ENCODE results near the gene PCNA. TPM values are rescaled to one million over a fixed set of nuclear protein-coding genes. Genes with fewer than 3 reads are reported as not detected.

The PCNA gene
- total RNA-seq (10 to 100 TPM in 3 of 5 donors, 1 to 10 TPM in 1, under 1 TPM in 1; 0.87 to 77.5 (median 21.4) TPM), polyA plus RNA-seq (10 to 100 TPM; 77.9 to 82.3 (median 78.2) TPM)
- long read RNA-seq, donor 1, transcript PCNA-201 (6 exons, 1,344 nt) = major isoform, 13 of 13 reads
- long read RNA-seq, donor 1, partial matches to known transcripts = 0 of 13 reads
- long read RNA-seq, donor 1, other reads (novel, unspliced or antisense) = 0 of 13 reads
- long read RNA-seq, donor 2, transcript PCNA-201 (6 exons, 1,344 nt) = major isoform, 13 of 14 reads
- long read RNA-seq, donor 2, partial matches to known transcripts = 0 of 14 reads
- long read RNA-seq, donor 2, other reads (novel, unspliced or antisense) = 0 of 14 reads
- long read RNA-seq, donor 3, transcript PCNA-201 (6 exons, 1,344 nt) = major isoform, 17 of 23 reads
- long read RNA-seq, donor 3, partial matches to known transcripts = 5 of 23 reads
- long read RNA-seq, donor 3, other reads (novel, unspliced or antisense) = 0 of 23 reads
- long read RNA-seq, donor 4, partial matches to known transcripts = 0 of 3 reads
- long read RNA-seq, donor 4, other reads (novel, unspliced or antisense) = 0 of 3 reads
- long read RNA-seq, donor 5, transcript PCNA-201 (6 exons, 1,344 nt) = major isoform, 22 of 24 reads
- long read RNA-seq, donor 5, partial matches to known transcripts = 0 of 24 reads
- long read RNA-seq, donor 5, other reads (novel, unspliced or antisense) = 0 of 24 reads
- long read RNA-seq, donor 6, transcript PCNA-201 (6 exons, 1,344 nt) = major isoform, 45 of 48 reads
- long read RNA-seq, donor 6, partial matches to known transcripts = 0 of 48 reads
- long read RNA-seq, donor 6, other reads (novel, unspliced or antisense) = 0 of 48 reads
- long read RNA-seq, donor 7, transcript PCNA-201 (6 exons, 1,344 nt) = major isoform, 21 of 22 reads
- long read RNA-seq, donor 7, partial matches to known transcripts = 0 of 22 reads
- long read RNA-seq, donor 7, other reads (novel, unspliced or antisense) = 0 of 22 reads
- long read RNA-seq, donor 8, transcript PCNA-201 (6 exons, 1,344 nt) = major isoform, 36 of 39 reads
- long read RNA-seq, donor 8, partial matches to known transcripts = 0 of 39 reads
- long read RNA-seq, donor 8, other reads (novel, unspliced or antisense) = 0 of 39 reads
- long read RNA-seq, donor 9, transcript PCNA-201 (6 exons, 1,344 nt) = major isoform, 14 of 32 reads
- long read RNA-seq, donor 9, partial matches to known transcripts = 17 of 32 reads
- long read RNA-seq, donor 9, other reads (novel, unspliced or antisense) = 0 of 32 reads
- long read RNA-seq, donor 10, transcript PCNA-201 (6 exons, 1,344 nt) = major isoform, 15 of 17 reads
- long read RNA-seq, donor 10, partial matches to known transcripts = 0 of 17 reads
- long read RNA-seq, donor 10, other reads (novel, unspliced or antisense) = 0 of 17 reads

GRCh38 chr20:5119435-5120184 is at the start of gene PCNA:
Gene PCNA, minus strand, starts transcription at chr20:5119958. Its CDS starts 160 bp downstream, at chr20:5119798.
- Histone ChIP-seq H3K36me3 (peaks cover 20 to 31% (median 29%) of the 10 kb centered on the region in 4 donors), H3K27ac (peak within 1 kb of the TSS; percentile 91 to 95 (median 93)), H3K27me3 (no peaks in the 10 kb centered on the region), H3K4me3 (peak within 1 kb of the TSS; percentile 68 to 82 (median 74)), H3K4me1 (peaks cover 11 to 29% (median 25%) of the 10 kb centered on the region in 4 donors), H3K9me3 (no peaks in the 10 kb centered on the region)
- peak in 2 of 7 experiments; percentile 13 to 39 for TF ChIP-seq CTCF (IDR thresholded peaks at IDR 0.05)
- TF ChIP-seq POLR2AphosphoS5 (IDR thresholded peaks at IDR 0.05) = peak; percentile 90 to 97 (median 96)
- peak in 2 of 4 donors; percentile 70 to 72 for TF ChIP-seq POLR2A (IDR thresholded peaks at IDR 0.05)
- no peak for TF ChIP-seq EP300 (IDR thresholded peaks at IDR 0.05)
- intact Hi-C loops (cut with DNase I; ENCODE audit: low total_unique reads) = no loop called here
- 0 to 1% (median 0%) methylated on average over 17 to 71 of the region's 71 CpGs for WGBS, 5 donors
- peak; percentile 98 to 99 for DNase-seq

- Histone ChIP-seq H3K36me3 (peaks cover 3 to 6% (median 4%) of the 10 kb centered on the region in 4 donors), H3K4me1 (peaks cover 12 to 96% (median 62%) of the 10 kb centered on the region in 4 donors), H3K4me3 (no peak overlapping the region), H3K9me3 (no peaks in the 10 kb centered on the region), H3K27ac (peak overlapping the region in 4 of 5 donors; percentile 29 to 66 (median 44)), H3K27me3 (no peaks in the 10 kb centered on the region)
- peak in 1 of 2 donors; percentile 60 for DNase-seq
- TF ChIP-seq POLR2AphosphoS5 (IDR thresholded peaks at IDR 0.05) = peak in 1 of 3 donors; percentile 8
- TF ChIP-seq EP300 (IDR thresholded peaks at IDR 0.05) = no peak
- intact Hi-C loops (cut with DNase I; ENCODE audit: low total_unique reads) = no loop called here
- WGBS, 5 donors = 19 to 39% (median 34%) methylated on average over 3 of the region's 3 CpGs
These were observed 49.1 kb upstream of the PCNA start for GRCh38 chr20:5168651-5169396.

- WGBS, 5 donors = 82 to 85% (median 83%) methylated on average over 13 of the region's 13 CpGs
- DNase-seq = no peak
- no peak for TF ChIP-seq EP300 (IDR thresholded peaks at IDR 0.05)
- no peak for TF ChIP-seq POLR2AphosphoS5 (IDR thresholded peaks at IDR 0.05)
- TF ChIP-seq CTCF (IDR thresholded peaks at IDR 0.05) = no peak
- TF ChIP-seq POLR2A (IDR thresholded peaks at IDR 0.05) = no peak
- Histone ChIP-seq H3K9me3 (no peaks in the 10 kb centered on the region), H3K27ac (no peak overlapping the region), H3K4me1 (peaks cover 12 to 76% (median 41%) of the 10 kb centered on the region in 4 donors), H3K36me3 (no peaks in the 10 kb centered on the region), H3K4me3 (no peak overlapping the region), H3K27me3 (no peaks in the 10 kb centered on the region)
- intact Hi-C loops (cut with DNase I; ENCODE audit: low total_unique reads) = no loop called here
These were observed 45.2 kb upstream of the PCNA start for GRCh38 chr20:5164645-5165625.

All from stomach (tissue), 19 donors.